Vagina (tissue), 2 donors: ENCODE results near the gene HMGA1. TPM values are rescaled to one million over a fixed set of nuclear protein-coding genes. Genes with fewer than 3 reads are reported as not detected.

Source experiments
- DNase-seq, 2 donors: peaks; one replicate each; pipeline ENCODE4 v3.0.0-alpha.2; 2017; ENCODE audit errors: extremely low spot score in 2 of 2
- H3K27ac ChIP-seq: fragments of 200-600 bp; sonication (generic); one replicate; pipeline ENCODE4 v1.5.1; 2019
- H3K27me3 ChIP-seq: fragments of 200-600 bp; sonication (generic); one replicate; pipeline ENCODE4 v1.5.1; 2019
- H3K36me3 ChIP-seq, 2 donors: fragments of 200-600 bp; sonication (generic); one replicate each; pipeline ENCODE4 v1.5.1; 2017 to 2019
- H3K4me1 ChIP-seq: fragments of 200-600 bp; sonication (generic); one replicate; pipeline ENCODE4 v1.5.1; 2019
- H3K4me3 ChIP-seq, 2 donors: fragments of 200-600 bp; sonication (generic); 1 replicate in 1 of 2; 2 replicates in 1 of 2; pipeline ENCODE4 v1.5.1; 2016 to 2019
- H3K9me3 ChIP-seq: fragments of 200-600 bp; sonication (generic); one replicate; pipeline ENCODE4 v1.5.1; 2019
- CTCF ChIP-seq, 3 experiments: fragments of 450-650 bp in 2 of 3; fragments of 200-600 bp in 1 of 3; sonication (generic) in 1 of 3; IDR thresholded peaks; one replicate each; pipeline ENCODE4 v1.5.1; 2017 to 2019; ENCODE audit warnings: antibody characterized with exemption in 3 of 3, mild to moderate bottlenecking in 2 of 3, moderate library complexity in 2 of 3
- POLR2A ChIP-seq, 2 donors: fragments of 450-650 bp; IDR thresholded peaks; one replicate each; pipeline ENCODE4 v1.6.1; 2017; ENCODE audit warnings: antibody characterized with exemption in 2 of 2, mild to moderate bottlenecking in 2 of 2, moderate library complexity in 2 of 2
- POLR2AphosphoS5 ChIP-seq, 2 donors: sonication (generic); formaldehyde crosslinking; IDR thresholded peaks; one replicate each; pipeline ENCODE4 v1.9.0; 2017; ENCODE audit warnings: antibody characterized with exemption in 2 of 2, mild to moderate bottlenecking in 2 of 2, low read depth in 1 of 2; ENCODE audit not compliant: insufficient read depth in 1 of 2
- intact Hi-C: fragments of 100-400 bp; cut with DNase I; formaldehyde crosslinking; loops from one replicate; pipeline ENCODE4 v1.15.1; 2023
- microRNA-seq: library from miRNA; unstranded; fragments of <30 nt; microRNA quantifications from one replicate; pipeline ENCODE4, GENCODE V29; 2017; ENCODE audit warnings: borderline number of aligned reads, borderline replicate concordance
- small RNA-seq: library from RNA; depleted of rRNA; stranded (forward); fragments of <200 nt; gene quantifications from one replicate; pipeline ENCODE3, GENCODE V24; 2016
- total RNA-seq: library from RNA; depleted of rRNA; stranded (reverse); fragments of >200 nt; gene quantifications from one replicate; pipeline ENCODE4 v1.2.3, GENCODE V29; 2016

HMGA1 gene
- total RNA-seq, 1 donor from 2014 or later = 65.6 TPM

- TF ChIP-seq CTCF (IDR thresholded peaks at IDR 0.05) = no peak
- TF ChIP-seq POLR2A (IDR thresholded peaks at IDR 0.05) = no peak
- no peak for TF ChIP-seq POLR2AphosphoS5 (IDR thresholded peaks at IDR 0.05; ENCODE audit: insufficient read depth in 1 of 2, low read depth in 1 of 2)
- intact Hi-C loops = no loop called here
- Histone ChIP-seq H3K36me3 (peaks cover 0 to 27% of the 10 kb centered on the region in 2 donors), H3K27me3 (no peaks in the 10 kb centered on the region), H3K9me3 (no peaks in the 10 kb centered on the region), H3K4me3 (no peak overlapping the region), H3K4me1 (no peaks in the 10 kb centered on the region), H3K27ac (no peak overlapping the region)
- DNase-seq = no peak
Observed at GRCh38 chr6:34289137-34289536, 52.5 kb downstream of the HMGA1 start.

GRCh38 chr6:34292954-34293353 is 56.3 kb downstream of the HMGA1 start:
- H3K27ac ChIP-seq = no peak overlapping the region
- TF ChIP-seq POLR2A (IDR thresholded peaks at IDR 0.05) (no peak), CTCF (IDR thresholded peaks at IDR 0.05) (no peak), POLR2AphosphoS5 (IDR thresholded peaks at IDR 0.05; ENCODE audit: insufficient read depth in 1 of 2, low read depth in 1 of 2) (no peak)
- no peaks in the 10 kb centered on the region for H3K27me3 ChIP-seq
- H3K36me3 ChIP-seq = peaks cover 0 to 40% of the 10 kb centered on the region in 2 donors
- H3K9me3 ChIP-seq = no peaks in the 10 kb centered on the region
- no peak overlapping the region for H3K4me3 ChIP-seq
- DNase-seq = no peak
- no peaks in the 10 kb centered on the region for H3K4me1 ChIP-seq
- intact Hi-C loops = no loop called here

- no peaks in the 10 kb centered on the region for H3K27me3 ChIP-seq
- no peak overlapping the region for H3K27ac ChIP-seq
- H3K9me3 ChIP-seq = no peaks in the 10 kb centered on the region
- no peak overlapping the region for H3K4me3 ChIP-seq
- intact Hi-C loops = no loop called here
- no peak for DNase-seq
- H3K36me3 ChIP-seq = peaks cover 0 to 35% of the 10 kb centered on the region in 2 donors
- no peak for TF ChIP-seq POLR2AphosphoS5 (IDR thresholded peaks at IDR 0.05; ENCODE audit: insufficient read depth in 1 of 2, low read depth in 1 of 2)
- TF ChIP-seq POLR2A (IDR thresholded peaks at IDR 0.05) = no peak
- no peak for TF ChIP-seq CTCF (IDR thresholded peaks at IDR 0.05)
- H3K4me1 ChIP-seq = no peaks in the 10 kb centered on the region
Observed at GRCh38 chr6:34295721-34296120, 59.0 kb downstream of the HMGA1 start.

Small RNAs within 50 kb of the gene (microRNA-seq; reads per million reads assigned to microRNA genes)
- gene MIR6835 = not detected

Small RNAs within 50 kb of the gene (small RNA-seq; reads per million reads assigned to genes)
- gene MIR6835 = not detected

Other genes with a start within 250 kb of the HMGA1 start
- gene GRM4, start 90.8 kb upstream of the HMGA1 start, total RNA-seq = not detected
- 22.3 TPM for gene SMIM29, start 12.1 kb downstream of the HMGA1 start, total RNA-seq
- gene NUDT3, start 155.8 kb downstream of the HMGA1 start, total RNA-seq = 27.0 TPM
- gene RPS10, start 189.2 kb downstream of the HMGA1 start, total RNA-seq = 2,671 TPM
- gene PACSIN1, start 229.2 kb downstream of the HMGA1 start, total RNA-seq = 0.74 TPM